Fibroblast of lung (primary cell): ENCODE data around the gene RNF11. TPM values are rescaled to one million over a fixed set of nuclear protein-coding genes. Genes with fewer than 3 reads are reported as not detected.

Experiments used
- DNase-seq, 2 donors: peaks; one replicate each; pipeline versions ENCODE4 v3.0.0 to v3.0.0-alpha.2; 2010; ENCODE audit warnings: low read depth in 2 of 2
- H2AFZ ChIP-seq: 2 replicates; pipeline ENCODE4 v1.5.1; 2012; ENCODE audit warnings: low read length, control low read depth, inconsistent platforms
- H3K27ac ChIP-seq: 2 replicates; pipeline ENCODE4 v1.5.1; 2011; ENCODE audit warnings: low read length, control low read depth; ENCODE audit not compliant: insufficient read depth
- H3K27me3 ChIP-seq: 2 replicates; pipeline ENCODE4 v1.5.1; 2011; ENCODE audit warnings: mild to moderate bottlenecking, low read length; ENCODE audit not compliant: control insufficient read depth, insufficient read depth
- H3K36me3 ChIP-seq: 2 replicates; pipeline ENCODE4 v1.5.1; 2011; ENCODE audit warnings: low read length; ENCODE audit not compliant: control insufficient read depth, insufficient read depth
- H3K4me1 ChIP-seq: 2 replicates; pipeline ENCODE4 v1.5.1; 2011; ENCODE audit warnings: low read length; ENCODE audit not compliant: control insufficient read depth, insufficient read depth; ENCODE audit errors: extremely low read depth
- H3K4me2 ChIP-seq: 2 replicates; pipeline ENCODE4 v1.5.1; 2011; ENCODE audit warnings: low read length, control low read depth; ENCODE audit not compliant: insufficient read depth; ENCODE audit errors: extremely low read depth
- H3K4me3 ChIP-seq, 4 experiments: fragments of 200-600 bp in 1 of 4; sonication (generic) in 1 of 4; replicated peaks in 1 of 4; 2 replicates each; pipeline ENCODE4 v1.5.1; 2011 to 2016; ENCODE audit warnings: low read length in 4 of 4, low read depth in 3 of 4, mild to moderate bottlenecking in 3 of 4, control low read depth in 2 of 4, inconsistent platforms in 1 of 4, mixed read lengths in 1 of 4; ENCODE audit not compliant: insufficient read depth in 1 of 4; ENCODE audit errors: control extremely low read depth in 1 of 4
- H3K79me2 ChIP-seq: 2 replicates; pipeline ENCODE4 v1.5.1; 2012; ENCODE audit warnings: mild to moderate bottlenecking, low read length, inconsistent platforms; ENCODE audit not compliant: control insufficient read depth, insufficient read depth
- H3K9ac ChIP-seq: 2 replicates; pipeline ENCODE4 v1.5.1; 2011; ENCODE audit warnings: mild to moderate bottlenecking, low read length, control low read depth; ENCODE audit not compliant: insufficient read depth
- H3K9me3 ChIP-seq: 2 replicates; pipeline ENCODE4 v1.5.1; 2012; ENCODE audit warnings: low read depth, low read length; ENCODE audit not compliant: control insufficient read depth, insufficient read depth
- H4K20me1 ChIP-seq: 2 replicates; pipeline ENCODE4 v1.5.1; 2011; ENCODE audit warnings: low read length; ENCODE audit not compliant: control insufficient read depth, insufficient read depth; ENCODE audit errors: extremely low read depth
- CTCF ChIP-seq, 2 donors: IDR thresholded peaks in 1 of 2; conservative IDR thresholded peaks in 1 of 2; 1 replicate in 1 of 2; 2 replicates in 1 of 2; pipeline ENCODE4 v1.5.1; 2011 to 2012; ENCODE audit warnings: low read length in 2 of 2, control low read depth in 1 of 2, inconsistent platforms in 1 of 2, low read depth in 1 of 2, mild to moderate bottlenecking in 1 of 2
- EZH2 ChIP-seq: IDR thresholded peaks from 2 replicates; pipeline ENCODE4 v1.5.1; 2012; ENCODE audit warnings: low read length, control low read depth, mild to moderate bottlenecking; ENCODE audit errors: missing control alignments
- polyA plus RNA-seq, 2 donors: library from polyadenylated mRNA; depleted of rRNA in 1 of 2; stranded (reverse) in 1 of 2; unstranded in 1 of 2; fragments of >200 nt; gene quantifications; 2 replicates each; pipeline ENCODE4 v1.2.1, GENCODE V29; 2011 to 2012; ENCODE audit warnings: missing spikeins in 1 of 2
- total RNA-seq: library from RNA; depleted of rRNA; stranded (reverse); fragments of >200 nt; gene quantifications from 2 replicates; pipeline ENCODE4 v1.2.1, GENCODE V29; 2014

Gene RNF11
- total and polyA plus RNA-seq, 2 donors (not counting 1 experiment from before 2014, with no cell fraction given) = 116 to 209 TPM

GRCh38 chr1:51287966-51288365 lies 51.9 kb downstream of the RNF11 start:
- no peak overlapping the region for H3K27ac ChIP-seq
- H3K4me2 ChIP-seq = no peak overlapping the region
- H4K20me1 ChIP-seq = no peaks in the 10 kb centered on the region
- TF ChIP-seq EZH2 (no peak), CTCF (conservative IDR thresholded peaks at IDR 0.05 in 1 of 2, IDR thresholded peaks at IDR 0.05 in 1 of 2; ENCODE audit: low read depth in 1 of 2, low read length in 2 of 2) (no peak)
- H2AFZ ChIP-seq = no peak overlapping the region
- no peaks in the 10 kb centered on the region for H3K36me3 ChIP-seq
- DNase-seq = no peak
- no peak overlapping the region for H3K9ac ChIP-seq
- H3K9me3 ChIP-seq = no peaks in the 10 kb centered on the region
- no peak overlapping the region for H3K4me3 ChIP-seq
- no peaks in the 10 kb centered on the region for H3K79me2 ChIP-seq
- H3K27me3 ChIP-seq = no peaks in the 10 kb centered on the region
- no peaks in the 10 kb centered on the region for H3K4me1 ChIP-seq

- H3K27me3 ChIP-seq = no peaks in the 10 kb centered on the region
- H3K4me2 ChIP-seq = no peak overlapping the region
- no peak for TF ChIP-seq EZH2
- no peak for TF ChIP-seq CTCF (conservative IDR thresholded peaks at IDR 0.05 in 1 of 2, IDR thresholded peaks at IDR 0.05 in 1 of 2; ENCODE audit: low read depth in 1 of 2, low read length in 2 of 2)
- DNase-seq = no peak
- H3K4me3 ChIP-seq = no peak overlapping the region
- H2AFZ ChIP-seq = no peak overlapping the region
- no peak overlapping the region for H3K9ac ChIP-seq
- H3K9me3 ChIP-seq = no peaks in the 10 kb centered on the region
- no peaks in the 10 kb centered on the region for H3K36me3 ChIP-seq
- H3K27ac ChIP-seq = no peak overlapping the region
- H3K79me2 ChIP-seq = no peaks in the 10 kb centered on the region
- no peaks in the 10 kb centered on the region for H4K20me1 ChIP-seq
- no peaks in the 10 kb centered on the region for H3K4me1 ChIP-seq
These were observed 52.5 kb downstream of the RNF11 start for GRCh38 chr1:51288578-51288977.

GRCh38 chr1:51289676-51290488 lies 53.8 kb downstream of the RNF11 start:
- Histone ChIP-seq H3K36me3 (no peaks in the 10 kb centered on the region), H4K20me1 (no peaks in the 10 kb centered on the region), H3K27me3 (no peaks in the 10 kb centered on the region), H3K4me1 (no peaks in the 10 kb centered on the region), H3K27ac (no peak overlapping the region), H2AFZ (no peak overlapping the region), H3K9me3 (no peaks in the 10 kb centered on the region), H3K79me2 (no peaks in the 10 kb centered on the region), H3K9ac (no peak overlapping the region), H3K4me3 (no peak overlapping the region), H3K4me2 (no peak overlapping the region)
- DNase-seq = no peak
- no peak for TF ChIP-seq EZH2
- TF ChIP-seq CTCF (conservative IDR thresholded peaks at IDR 0.05 in 1 of 2, IDR thresholded peaks at IDR 0.05 in 1 of 2; ENCODE audit: low read depth in 1 of 2, low read length in 2 of 2) = no peak
